ENCODE measurements around the gene BANK1. TPM values are rescaled to one million over a fixed set of nuclear protein-coding genes. Genes with fewer than 3 reads are reported as not detected.
A peak's percentile ranks its signal among the peaks of the same experiment; 100 is the strongest.

Gene BANK1
- total RNA-seq, 1 experiment from 2014 or later = not detected

DNA sequence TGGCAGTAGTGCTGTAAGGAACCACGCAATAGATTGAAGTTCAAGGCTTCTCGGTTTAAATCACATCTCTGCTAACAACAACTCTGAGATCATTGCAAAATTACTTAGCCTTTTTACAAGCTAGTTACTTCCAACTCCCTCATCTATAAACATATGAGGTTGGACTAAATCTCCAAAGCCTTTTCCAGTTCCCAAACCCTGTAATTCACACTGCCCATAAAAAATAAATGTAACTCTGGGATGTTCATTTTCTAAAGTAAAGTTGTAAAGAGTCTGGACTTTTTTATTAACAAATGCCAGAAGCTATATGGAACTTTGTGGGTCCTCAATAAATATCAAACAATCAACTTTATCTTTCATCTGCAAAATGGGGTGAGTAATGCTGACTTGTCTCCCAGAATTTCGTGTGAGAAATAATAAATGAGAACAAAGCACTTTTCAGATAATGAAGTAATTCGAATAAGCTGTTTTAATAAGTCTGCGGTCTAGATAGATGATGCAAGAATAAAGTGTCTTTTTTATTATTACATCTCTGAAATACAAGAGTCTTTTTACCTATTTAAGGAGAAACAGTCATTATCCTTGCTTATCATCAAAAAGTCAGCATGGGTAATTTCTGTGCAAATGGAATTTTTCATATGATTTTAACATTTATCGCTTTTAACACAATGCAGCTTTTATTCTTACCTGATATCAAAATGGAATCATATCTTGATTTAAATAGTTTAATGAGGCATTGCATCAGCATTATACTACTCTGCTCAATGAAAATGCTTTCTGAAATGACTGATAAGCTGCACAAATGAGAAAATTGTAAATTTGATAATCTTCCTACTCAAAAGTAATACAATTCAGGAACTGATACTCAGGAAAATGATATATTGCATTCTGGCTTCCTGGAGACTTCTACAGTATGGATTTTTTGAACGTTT is 252.6 kb downstream of the BANK1 start:
- TF ChIP-seq, protein P1, sequence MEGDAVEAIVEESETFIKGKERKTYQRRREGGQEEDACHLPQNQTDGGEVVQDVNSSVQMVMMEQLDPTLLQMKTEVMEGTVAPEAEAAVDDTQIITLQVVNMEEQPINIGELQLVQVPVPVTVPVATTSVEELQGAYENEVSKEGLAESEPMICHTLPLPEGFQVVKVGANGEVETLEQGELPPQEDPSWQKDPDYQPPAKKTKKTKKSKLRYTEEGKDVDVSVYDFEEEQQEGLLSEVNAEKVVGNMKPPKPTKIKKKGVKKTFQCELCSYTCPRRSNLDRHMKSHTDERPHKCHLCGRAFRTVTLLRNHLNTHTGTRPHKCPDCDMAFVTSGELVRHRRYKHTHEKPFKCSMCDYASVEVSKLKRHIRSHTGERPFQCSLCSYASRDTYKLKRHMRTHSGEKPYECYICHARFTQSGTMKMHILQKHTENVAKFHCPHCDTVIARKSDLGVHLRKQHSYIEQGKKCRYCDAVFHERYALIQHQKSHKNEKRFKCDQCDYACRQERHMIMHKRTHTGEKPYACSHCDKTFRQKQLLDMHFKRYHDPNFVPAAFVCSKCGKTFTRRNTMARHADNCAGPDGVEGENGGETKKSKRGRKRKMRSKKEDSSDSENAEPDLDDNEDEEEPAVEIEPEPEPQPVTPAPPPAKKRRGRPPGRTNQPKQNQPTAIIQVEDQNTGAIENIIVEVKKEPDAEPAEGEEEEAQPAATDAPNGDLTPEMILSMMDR (IDR thresholded peaks at IDR 0.05; ENCODE audit: unreplicated experiment) = no peak
- Mint-ChIP-seq H3K27me3 (ENCODE audit: insufficient read depth, unreplicated experiment) (no peaks in the 10 kb centered on the region), H3K9me3 (ENCODE audit: unreplicated experiment) (no peaks in the 10 kb centered on the region), H3K4me3 (ENCODE audit: unreplicated experiment) (no peak overlapping the region), H3K27ac (ENCODE audit: low read depth, unreplicated experiment) (no peak overlapping the region), H3K4me1 (ENCODE audit: insufficient read depth, unreplicated experiment) (no peaks in the 10 kb centered on the region), H3K36me3 (ENCODE audit: insufficient read depth, unreplicated experiment) (no peaks in the 10 kb centered on the region)
- ChIA-PET CTCF (interaction anchor here (0.7 kb wide), 1 partner anchor 220 kb away, joined by 5 read pairs; no protein-coding TSS in a partner anchor), POLR2A (interaction anchor here (0.6 kb wide), 1 partner anchor 85 kb away, joined by 3 read pairs; no protein-coding TSS in a partner anchor)
- BruUV-seq (replicated peaks) = no TSS peak
- DNase-seq (ENCODE audit: unreplicated experiment) = no peak
- intact Hi-C loops (cut with micrococcal nuclease) = no loop called here

DNA sequence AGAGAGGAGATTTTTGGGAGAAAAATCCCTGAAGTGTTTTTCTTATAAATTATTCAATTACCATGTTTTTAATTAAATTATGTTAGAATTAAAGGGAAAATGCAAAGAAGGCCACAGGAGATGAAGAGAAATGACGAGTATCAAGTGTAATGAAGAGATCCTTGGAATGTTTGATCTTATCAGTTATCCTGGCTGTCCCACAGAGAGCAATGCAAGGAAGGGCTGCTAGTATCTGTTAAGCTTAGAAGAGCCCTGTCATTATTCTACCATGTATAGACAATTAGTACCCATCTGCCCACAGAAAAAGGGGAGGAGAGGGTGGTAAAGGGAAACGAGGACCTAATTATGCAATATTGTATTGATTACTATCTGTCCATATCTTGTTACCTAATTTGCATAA is 257.1 kb downstream of the BANK1 start:
- POLR2A ChIA-PET = no interaction called here
- CTCF ChIA-PET = no interaction called here
- TF ChIP-seq, protein P1 (IDR thresholded peaks at IDR 0.05; ENCODE audit: unreplicated experiment) = no peak

DNA sequence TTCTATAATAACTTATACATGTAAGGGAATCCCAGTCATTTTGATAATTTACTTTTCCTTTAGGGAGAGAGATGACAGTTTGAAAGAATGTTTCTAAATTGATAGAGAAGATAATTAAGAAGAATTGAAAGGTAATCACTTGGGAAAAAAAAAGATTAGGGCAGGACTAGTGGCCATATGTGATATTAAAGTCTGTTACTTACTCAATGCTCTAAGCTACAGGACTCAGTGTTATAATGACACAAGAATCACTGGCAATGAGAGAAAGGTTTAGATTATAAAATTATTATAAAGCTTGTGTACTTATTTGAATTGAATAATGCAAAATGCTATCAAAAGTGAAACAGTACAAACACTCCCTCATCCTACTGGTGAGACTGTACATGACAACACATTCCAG is 265.3 kb downstream of the BANK1 start:
- TF ChIP-seq, protein P1 (IDR thresholded peaks at IDR 0.05; ENCODE audit: unreplicated experiment) = peak; percentile 13
- no peaks in the 10 kb centered on the region for H3K4me1 Mint-ChIP-seq (ENCODE audit: insufficient read depth, unreplicated experiment)
- H3K27me3 Mint-ChIP-seq (ENCODE audit: insufficient read depth, unreplicated experiment) = no peaks in the 10 kb centered on the region
- H3K4me3 Mint-ChIP-seq (ENCODE audit: unreplicated experiment) = no peak overlapping the region
- ChIA-PET CTCF (interaction anchor here (0.6 to 0.7 kb wide), 3 partner anchors 425 to 768 kb away, joined by 3 read pairs; no protein-coding TSS in a partner anchor), POLR2A (no interaction called here)
- no peaks in the 10 kb centered on the region for H3K9me3 Mint-ChIP-seq (ENCODE audit: unreplicated experiment)
- no peaks in the 10 kb centered on the region for H3K36me3 Mint-ChIP-seq (ENCODE audit: insufficient read depth, unreplicated experiment)
- no TSS peak for BruUV-seq (replicated peaks)
- H3K27ac Mint-ChIP-seq (ENCODE audit: low read depth, unreplicated experiment) = no peak overlapping the region
- no peak for DNase-seq (ENCODE audit: unreplicated experiment)
- intact Hi-C loops (cut with micrococcal nuclease) = no loop called here

More for the DNA sequence above, 257.1 kb downstream of the BANK1 start:
- Mint-ChIP-seq H3K27ac (ENCODE audit: low read depth, unreplicated experiment) (no peak overlapping the region), H3K4me1 (ENCODE audit: insufficient read depth, unreplicated experiment) (no peaks in the 10 kb centered on the region), H3K36me3 (ENCODE audit: insufficient read depth, unreplicated experiment) (no peaks in the 10 kb centered on the region), H3K4me3 (ENCODE audit: unreplicated experiment) (no peak overlapping the region), H3K9me3 (ENCODE audit: unreplicated experiment) (no peaks in the 10 kb centered on the region), H3K27me3 (ENCODE audit: insufficient read depth, unreplicated experiment) (no peaks in the 10 kb centered on the region)
- BruUV-seq (replicated peaks) = no TSS peak
- intact Hi-C loops (cut with micrococcal nuclease) = no loop called here
- DNase-seq (ENCODE audit: unreplicated experiment) = no peak

GRCh38 chr4:102057122-102057521 is 266.6 kb downstream of the BANK1 start:
- Mint-ChIP-seq H3K9me3 (ENCODE audit: unreplicated experiment) (no peaks in the 10 kb centered on the region), H3K4me1 (ENCODE audit: insufficient read depth, unreplicated experiment) (no peaks in the 10 kb centered on the region), H3K27me3 (ENCODE audit: insufficient read depth, unreplicated experiment) (no peaks in the 10 kb centered on the region), H3K27ac (ENCODE audit: low read depth, unreplicated experiment) (no peak overlapping the region), H3K4me3 (ENCODE audit: unreplicated experiment) (no peak overlapping the region), H3K36me3 (ENCODE audit: insufficient read depth, unreplicated experiment) (no peaks in the 10 kb centered on the region)
- CTCF ChIA-PET = no interaction called here
- no peak for DNase-seq (ENCODE audit: unreplicated experiment)
- intact Hi-C loops (cut with micrococcal nuclease) = no loop called here
- POLR2A ChIA-PET = no interaction called here
- TF ChIP-seq, protein P1 (IDR thresholded peaks at IDR 0.05; ENCODE audit: unreplicated experiment) = no peak
- no TSS peak for BruUV-seq (replicated peaks)
